Fibroblast of the conjunctiva (primary cell): Measurements from ENCODE around the gene KDM4B.

Experiments
- DNase-seq: peaks from one replicate; pipeline ENCODE4 v3.0.0-alpha.2; 2010; ENCODE audit warnings: low read depth

The KDM4B gene

DNA sequence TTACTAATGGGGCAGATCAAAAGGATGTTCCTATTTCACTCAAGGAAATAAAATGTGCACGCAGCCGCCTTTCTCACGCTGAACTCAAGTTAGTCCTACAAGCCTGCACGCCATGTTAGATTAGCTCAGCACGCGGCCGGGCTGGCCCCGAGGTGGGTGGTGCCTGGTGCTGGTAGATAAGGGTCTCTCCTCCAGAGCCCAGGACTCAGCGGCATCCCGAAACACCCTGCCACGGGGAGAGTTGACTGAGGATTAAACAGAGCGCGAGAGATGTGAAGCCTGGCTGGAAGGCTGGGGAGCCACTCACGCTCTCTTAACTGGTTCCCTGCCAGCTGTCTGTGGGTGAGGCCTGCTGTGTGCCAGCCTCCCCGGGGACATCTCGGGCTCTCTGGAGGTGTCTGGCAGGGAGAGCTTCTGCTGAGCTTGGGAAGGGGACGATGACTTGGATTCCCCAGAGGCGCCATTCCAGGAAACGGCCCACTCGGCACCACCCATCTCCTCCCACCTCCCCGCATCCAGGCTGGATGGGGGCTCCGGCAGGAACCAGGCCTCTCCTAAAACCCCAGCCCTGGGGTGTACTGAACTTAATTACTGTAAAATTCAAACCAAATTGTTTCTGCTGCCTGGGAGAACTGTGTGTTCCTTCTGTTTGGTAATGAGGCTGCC, 122.2 kb downstream of the KDM4B start:
- no peak for DNase-seq

DNA sequence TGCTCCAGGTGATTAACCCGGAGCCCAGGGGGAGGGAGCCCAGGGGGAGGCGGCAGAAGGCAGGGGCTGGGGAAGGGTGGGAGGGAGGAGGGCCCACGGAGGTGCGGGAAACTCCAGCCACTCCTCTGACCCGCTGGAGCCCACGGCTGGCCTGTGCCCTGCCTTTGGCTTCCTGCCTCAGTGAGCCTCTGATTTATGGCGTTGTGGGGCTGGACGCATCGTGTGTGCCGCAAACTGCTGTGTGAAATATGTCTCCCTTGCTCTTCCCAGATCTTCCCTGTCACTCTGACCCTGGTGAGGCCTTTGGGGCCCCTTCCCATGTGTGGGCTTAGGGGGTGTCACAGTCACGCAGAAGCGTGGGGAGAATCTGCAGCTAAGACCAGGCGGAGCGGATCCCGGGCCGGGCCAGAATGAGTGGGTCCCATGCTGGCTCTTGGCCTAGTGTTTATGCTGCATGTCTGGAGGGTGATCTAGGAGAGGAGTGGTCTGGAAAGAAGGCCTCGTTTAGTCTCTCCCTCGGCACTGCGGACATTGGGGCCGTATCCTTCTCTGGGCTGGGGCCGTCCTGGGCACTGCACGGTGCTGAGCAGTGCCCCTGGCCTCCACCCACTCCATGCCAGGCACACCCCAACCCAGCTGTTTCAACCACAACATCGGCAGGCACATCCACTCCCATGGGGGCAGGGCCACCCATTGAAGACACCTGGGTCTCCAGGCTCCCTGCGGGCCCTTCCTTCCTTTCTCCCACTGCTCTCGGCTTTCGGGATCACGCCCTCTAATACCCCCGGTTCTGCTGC, 123.0 kb downstream of the KDM4B start:
- no peak for DNase-seq

DNA sequence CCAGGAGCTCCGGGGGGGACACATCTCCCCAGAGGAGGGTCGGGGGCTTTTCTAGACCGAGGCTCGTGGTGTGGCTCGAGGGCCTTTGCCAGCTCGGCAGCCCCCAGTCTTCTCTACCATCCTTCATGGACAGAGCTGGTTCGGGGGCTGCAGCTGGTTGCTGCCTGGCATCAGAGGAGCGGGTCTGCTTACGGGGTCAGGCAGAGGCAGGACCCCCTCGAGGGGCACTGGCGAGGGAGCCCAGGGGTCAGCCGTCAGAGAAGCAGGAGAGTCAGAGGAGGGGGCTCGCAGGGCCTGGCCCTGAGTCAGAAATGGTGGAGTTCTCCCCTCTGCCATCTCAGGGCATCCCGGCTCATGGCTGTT, 123.5 kb downstream of the KDM4B start:
- no peak for DNase-seq

DNA sequence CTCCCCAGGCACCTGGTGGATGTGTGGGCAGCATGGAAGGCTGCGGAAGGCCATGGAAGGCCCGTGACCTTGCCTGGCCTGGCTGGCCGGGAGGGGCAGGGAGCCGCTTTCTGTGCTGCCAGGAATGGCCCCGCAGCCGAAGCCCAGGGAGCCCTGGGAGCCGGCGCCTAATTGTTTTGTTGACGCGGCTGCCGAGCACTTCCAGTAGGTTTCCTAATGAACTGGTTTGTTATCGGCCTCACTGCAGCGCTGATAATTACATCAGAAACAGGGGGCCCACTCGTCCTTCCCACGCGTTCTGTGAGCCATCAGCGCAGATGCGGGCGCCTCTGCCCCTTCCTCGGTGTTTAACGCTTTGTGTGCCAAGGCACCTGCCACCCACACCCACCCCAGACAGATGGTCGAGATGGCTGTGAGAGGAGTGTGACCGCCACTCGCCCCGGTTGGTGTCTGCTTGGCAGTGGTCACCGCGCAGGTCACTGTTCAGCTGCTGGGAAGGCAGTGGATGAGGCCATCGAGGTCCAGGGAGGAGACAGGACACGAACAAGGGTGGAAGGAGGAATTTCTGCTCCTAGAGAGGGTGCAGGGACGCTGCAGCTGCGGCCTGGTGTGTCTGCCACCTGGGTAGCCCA, 124.5 kb downstream of the KDM4B start:
- DNase-seq: no peak

DNA sequence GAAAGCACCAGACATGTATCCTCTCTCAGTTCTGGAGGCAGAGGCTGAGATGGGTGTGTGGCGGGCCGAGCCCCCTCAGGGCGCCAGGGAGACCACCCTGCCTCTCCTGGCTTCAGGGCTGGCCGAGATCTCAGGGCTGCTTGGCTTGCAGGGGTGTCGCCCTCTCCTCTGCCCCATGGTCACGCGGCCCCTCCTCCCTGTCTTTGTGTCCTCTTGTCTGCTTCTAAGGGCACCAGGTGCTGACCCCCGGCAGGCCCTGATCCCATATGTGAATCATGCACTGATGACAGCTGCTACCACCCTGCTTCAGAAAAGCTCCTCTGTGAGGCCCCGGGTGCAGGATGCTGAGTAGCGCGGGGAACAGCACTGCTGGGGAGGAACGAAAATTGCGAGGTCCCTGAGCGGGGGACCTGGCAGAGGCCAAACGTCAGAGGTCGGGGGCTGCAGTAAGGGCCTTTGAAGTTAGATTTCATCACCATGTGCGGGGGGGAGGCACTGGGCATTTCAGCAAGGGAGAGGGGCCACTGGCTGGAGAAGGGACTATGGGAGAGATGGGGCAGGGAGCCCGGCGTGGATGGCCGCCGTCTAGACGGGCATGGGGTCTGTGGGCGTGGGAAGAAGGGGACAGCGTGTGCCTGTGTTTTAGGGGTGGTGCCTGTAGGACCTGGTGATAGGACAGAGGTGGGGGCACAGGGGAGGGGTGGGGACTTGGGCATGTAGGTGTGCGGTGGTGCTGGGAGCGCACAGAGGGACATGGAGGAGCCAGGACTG, 125.2 kb downstream of the KDM4B start:
- no peak for DNase-seq

DNA sequence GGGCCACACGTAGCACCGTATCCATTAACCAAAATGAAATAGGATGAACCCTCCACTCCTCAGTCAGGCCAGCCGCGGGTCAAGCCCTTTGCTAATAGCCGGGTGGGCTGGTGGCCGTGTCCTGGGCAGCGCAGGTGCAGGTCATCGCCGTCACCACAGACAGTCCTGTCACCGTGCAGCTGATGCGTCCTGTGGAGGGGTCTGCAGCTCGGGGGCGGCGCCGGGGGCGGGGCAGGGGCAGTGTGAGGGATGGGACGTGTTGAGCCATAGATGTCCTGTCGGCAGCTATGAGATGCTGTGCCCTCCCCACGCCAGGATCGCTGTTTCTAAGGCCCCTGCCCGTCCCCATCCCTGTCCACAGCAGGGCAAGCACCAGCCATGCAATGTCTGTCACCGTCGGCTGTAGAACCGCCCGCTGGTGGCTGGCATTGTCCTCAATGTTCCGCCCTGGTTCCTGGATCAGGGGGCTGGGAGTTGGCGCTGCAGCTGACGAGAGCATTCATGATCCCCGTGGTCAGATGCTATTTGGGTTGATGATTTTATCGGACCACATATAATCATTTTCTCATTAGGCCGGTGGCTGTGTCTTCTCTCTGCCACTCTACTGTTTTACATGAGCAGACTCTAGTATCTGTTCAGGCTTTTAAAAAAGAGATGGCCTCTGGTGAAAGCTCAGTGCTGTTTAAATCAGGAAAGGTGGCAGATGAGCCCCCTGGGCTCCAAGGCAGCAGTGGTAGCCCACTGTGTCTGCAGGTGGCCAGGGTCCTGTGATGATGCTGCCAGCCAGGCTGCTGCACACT, 126.1 kb downstream of the KDM4B start:
- DNase-seq: no peak

DNA sequence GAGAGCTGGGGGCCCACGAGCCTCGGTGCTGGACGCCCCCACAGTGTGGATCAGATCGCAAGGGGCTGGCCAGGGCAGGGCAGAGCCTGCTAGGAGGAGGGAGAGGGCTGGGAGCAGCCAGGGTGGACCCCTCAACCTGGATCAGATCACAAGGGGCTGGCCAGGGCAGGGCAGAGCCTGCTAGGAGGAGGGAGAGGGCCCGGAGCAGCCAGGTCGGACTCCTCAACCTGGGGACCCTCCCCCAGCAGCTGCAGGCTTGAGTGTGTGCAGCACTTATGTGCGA, 126.6 kb downstream of the KDM4B start:
- DNase-seq: no peak

DNA sequence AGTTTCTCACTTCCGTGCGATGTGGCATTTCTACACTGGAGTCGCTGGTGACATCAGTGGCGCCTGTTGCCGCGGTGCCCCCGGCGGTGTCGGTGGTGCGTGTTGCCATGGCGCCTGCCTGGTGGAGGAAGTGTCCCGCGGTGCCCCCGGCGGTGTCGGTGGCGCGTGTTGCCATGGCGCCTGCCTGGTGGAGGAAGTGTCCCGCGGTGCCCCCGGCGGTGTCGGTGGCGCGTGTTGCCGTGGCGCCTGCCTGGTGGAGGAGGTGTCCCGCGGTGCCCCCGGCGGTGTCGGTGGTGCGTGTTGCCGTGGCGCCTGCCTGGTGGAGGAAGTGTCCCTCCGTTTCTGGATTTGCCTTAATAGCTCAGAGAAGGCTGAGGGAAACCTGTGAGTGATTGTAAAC, 127.6 kb downstream of the KDM4B start:
- no peak for DNase-seq

DNA sequence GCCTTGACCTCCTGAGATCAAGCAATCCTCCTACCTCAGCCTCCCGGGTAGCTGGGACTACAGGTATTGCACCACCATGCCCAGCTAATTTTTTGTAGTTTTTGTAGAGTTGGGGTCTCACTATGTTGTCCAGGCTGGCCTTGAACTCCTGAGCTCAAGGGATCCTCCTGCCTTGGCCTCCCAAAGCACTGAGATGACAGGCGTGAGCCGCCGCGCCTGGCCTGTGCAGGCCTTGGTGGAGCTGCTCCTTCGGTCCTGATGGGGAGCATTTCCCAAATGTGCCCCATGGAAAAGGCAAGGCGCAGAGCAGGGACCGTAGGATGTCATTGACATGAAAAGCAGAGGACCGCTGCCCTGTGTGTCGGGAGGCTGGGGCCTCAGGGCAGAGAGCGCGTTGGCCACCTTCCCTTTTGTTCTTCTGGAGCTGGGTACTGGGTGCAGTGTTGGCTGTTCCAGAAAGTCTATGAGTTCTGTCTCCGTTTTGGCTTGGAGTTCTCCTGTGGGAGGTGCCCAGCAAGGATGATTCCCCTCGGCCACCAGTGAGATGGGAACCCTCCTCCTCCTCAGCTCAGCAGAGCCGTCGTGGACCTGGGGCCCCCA, 128.5 kb downstream of the KDM4B start:
- no peak for DNase-seq

DNA sequence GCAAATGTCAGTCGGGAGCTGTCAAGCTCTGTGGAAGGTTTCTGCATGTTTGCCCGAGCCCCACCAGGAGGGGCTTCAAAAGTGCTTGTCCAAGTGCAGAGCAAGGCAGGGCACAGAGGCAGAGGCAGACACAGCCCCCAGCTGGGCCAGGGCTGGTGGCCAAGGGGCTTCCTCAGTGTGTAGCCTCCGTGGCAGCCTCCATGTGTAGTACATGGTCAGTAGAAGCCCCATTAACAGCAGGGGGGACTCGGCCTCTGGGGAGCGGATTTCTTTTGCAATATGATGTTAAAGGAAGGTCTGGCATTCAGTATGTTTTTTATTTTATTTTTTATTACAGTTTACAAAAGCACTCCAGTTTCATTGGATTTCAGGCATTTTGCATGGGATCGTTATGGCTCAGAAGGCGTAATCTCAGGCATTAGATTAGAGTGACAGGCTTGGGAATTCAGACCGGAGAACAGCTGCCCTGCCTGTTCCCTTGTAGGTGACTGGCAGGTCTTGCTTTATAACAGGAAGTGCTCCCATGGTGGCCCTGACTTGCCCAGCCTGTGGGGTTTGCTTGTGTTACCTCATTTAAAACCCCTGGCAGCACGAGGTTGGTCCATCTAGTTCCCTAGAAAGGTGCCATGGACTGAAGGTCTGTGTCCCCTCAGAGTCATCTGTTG, 129.2 kb downstream of the KDM4B start:
- DNase-seq: no peak

DNA sequence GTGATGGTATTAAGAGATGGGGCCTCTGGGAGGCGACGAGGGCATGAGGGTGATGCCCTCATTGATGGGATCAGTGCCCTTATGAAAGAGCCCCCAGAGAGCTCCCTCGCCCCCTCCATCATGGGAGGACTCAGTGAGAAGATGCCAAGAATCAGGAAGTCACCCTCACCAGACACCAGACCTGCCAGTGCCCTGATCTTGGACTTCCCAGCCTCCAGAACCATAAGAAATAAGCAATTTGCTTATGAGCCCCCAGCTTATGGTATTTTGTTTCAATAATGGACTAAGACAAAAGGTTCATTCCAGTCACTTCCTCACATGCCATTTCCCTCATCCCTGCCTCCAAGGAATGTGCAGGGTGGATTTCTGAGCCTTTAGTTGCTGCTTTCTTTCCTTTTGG, 129.7 kb downstream of the KDM4B start:
- no peak for DNase-seq

DNA sequence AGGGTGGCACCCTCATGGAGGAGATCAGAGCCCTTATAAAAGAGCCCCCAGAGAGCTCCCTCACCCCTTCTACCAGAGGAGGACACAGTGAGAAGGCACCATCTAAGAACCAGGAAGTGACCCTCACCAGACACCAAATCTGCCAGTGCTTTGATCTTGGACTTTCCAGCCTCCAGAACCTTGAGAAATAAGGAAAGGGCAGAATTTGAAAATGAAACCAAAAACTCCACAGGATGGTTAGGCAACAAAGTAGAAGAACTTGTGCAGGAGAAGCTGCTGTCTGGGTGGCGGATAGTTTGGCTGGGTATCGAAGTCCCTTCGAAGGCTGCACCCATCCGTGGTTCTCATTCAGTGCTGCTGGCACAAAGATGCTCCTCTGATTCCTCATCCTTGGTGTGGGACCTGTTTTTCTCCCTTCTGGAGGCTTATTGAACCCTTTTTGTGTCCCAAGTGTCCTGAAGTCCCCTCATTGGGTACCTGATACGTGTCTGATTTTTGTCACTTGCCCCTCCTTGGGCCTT, 130.8 kb downstream of the KDM4B start:
- DNase-seq: no peak

DNA sequence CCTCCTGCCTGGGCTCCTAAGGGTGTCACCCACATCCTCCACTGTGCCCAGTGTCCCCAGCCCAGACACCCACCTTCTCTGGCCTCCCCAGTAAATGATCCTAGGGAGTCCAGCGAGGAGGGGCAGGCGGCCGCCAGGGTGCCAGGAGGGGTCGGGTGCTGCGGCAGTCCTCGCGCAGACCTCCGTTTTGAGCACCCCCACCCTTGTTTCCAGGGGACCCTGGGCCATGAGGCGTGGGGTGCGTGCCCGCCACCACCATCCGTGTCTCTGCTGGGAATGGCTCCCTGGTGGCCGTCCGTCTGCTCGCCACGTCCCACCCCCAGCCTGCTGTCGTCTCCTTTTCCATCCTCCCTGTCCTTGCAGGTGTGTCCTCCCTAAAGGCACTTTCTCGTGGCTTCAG, 133.0 kb downstream of the KDM4B start:
- no peak for DNase-seq

DNA sequence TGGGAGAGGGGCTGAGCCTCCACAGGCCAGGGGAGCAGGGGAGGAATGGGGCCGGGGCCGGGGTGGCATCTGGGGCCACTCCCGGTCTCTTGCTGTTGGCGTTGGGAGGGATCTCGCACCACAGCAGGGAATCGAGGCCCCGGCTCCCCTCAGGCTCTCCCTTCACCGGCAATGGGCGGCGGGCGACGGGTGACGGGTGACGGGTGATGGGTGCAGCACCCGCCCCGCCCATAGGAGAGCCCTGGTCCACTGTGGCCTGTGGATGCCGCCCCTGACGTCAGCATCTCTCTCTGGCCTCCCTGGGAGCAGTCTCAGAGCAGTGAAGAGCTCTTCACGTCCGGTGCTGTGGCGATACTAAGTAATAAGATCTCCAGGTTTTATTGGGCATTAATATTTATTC, 133.6 kb downstream of the KDM4B start:
- DNase-seq: no peak

DNA sequence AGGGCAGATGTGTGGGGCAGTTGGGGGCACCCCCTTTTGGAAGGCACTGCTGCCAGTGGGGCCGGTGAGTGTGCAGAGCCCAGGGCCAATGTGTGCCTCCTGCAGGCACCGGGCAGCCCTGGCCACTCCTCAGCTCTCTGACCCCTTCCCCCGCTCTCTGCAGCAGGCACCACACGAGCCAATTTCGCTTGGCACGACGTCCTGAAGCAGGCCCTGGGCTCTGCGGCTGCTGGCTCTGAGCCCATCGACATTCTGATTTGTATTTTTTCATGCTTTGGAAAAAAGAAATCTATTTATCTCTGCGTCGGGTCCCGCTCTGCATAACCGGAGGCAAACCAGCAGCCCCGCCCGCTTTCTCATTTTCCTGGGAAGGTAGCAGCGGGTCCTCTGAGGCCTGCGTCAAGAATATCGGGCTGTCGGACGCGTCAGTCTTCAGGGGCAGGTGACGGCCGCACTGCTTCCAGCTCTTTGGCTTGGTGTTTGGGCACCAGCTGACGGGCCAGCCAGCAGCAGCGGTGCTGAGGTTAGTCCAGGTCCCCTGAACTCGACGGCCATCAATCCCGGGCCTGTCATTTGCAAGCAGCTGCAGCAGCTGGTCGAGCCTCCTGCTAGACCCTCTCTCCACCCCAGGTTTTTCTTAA, 134.3 kb downstream of the KDM4B start:
- DNase-seq: peak; percentile 36

DNA sequence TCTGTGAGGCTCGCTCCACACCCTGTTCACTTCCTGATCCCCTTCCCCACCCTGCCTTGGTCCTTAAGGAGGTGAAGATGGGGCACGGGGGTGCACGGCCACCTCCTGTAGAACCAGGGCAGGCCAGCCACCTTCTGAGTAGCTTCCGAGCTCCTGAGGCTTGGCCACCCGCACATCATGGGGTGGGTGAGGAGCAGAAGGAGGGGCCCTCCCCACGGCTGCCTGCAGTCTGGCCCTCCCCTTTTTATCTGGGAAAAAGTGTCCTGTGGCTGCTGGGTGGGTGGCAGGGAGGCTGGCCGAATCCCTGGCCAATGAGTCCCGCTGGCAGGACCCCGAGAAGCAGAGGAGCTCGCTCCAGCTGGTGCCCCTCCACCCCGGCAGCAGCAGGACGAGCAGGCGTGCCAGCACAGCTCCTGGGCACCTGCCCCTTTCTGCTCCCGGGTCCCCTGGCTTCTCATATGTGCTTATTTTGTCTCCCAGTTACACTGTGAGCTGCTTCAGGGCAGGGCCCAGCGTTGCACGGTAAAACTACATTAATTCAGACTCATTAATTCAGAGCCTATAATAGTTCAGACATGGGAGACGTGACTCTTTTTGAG, 135.0 kb downstream of the KDM4B start:
- DNase-seq: no peak

DNA sequence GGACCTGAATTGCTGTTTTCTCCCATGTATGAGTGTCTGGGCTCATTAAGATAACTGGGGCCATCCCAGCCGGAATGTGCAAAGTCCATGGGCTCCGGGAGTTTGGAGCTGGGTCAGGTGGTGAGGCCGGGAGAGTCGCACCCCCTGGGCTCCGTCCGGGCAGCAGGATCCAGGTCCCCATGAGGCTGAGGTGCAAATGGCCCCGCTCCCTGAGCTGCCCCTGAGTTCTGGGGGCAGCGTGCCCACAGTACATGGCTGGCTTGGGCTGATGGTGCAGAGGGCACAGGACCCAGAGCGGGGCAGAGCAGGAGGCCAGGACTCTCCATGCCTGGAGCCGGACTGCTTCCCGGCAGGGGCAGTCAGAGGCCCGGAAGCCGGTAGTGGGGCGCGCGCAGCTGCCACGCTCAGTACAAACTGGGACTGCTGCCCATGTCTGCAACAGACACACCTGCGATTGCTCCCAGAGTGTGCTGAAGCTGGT, 136.0 kb downstream of the KDM4B start:
- no peak for DNase-seq

DNA sequence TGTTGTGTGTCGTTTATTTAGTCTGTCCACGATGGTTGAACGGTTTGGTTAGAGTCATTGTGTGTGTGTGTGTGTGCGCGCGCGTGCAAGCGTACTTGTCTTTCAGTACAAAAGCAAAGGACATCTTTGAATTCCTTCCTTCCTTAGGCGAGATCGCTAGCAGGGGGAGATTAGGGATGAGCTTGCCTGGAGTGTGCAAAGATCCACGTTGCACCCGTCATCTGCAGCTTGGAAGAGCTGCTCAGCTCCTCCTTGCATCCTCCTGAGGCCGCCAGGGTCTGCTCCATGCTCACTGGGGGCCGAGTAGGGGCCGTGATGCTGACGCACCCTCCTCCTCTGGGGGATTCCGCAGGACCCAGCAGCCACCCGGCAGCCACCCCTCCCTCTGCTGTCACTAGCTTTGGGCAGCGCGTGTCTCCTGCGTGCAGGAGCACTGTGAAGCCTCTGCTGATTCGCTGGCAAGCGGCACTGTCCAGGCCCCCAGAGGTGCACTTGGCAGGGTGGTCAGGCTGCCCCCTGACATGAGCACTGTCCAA, 137.3 kb downstream of the KDM4B start:
- no peak for DNase-seq

DNA sequence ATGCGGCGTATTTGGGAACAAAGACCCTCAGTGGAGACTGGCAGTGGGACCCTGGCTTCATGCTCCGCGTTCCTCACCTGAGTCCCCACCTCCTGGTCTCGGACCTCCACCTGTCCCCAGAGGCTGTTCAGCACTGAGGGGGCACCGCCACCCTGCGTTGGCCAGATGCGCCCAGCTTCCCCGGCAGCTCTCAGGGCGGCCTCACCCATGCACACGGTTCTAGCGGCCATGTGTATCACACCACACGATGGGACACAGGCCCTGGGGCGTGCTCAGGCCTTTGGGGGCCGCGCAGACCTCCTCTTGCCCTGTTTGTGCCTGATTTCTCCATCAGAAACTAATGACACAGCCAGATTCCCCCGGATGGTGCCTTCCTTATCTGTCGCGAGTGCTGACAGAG, 138.1 kb downstream of the KDM4B start:
- DNase-seq: no peak
